A549 (cell line): ENCODE measurements around the gene NAA15. TPM values are rescaled to one million over a fixed set of nuclear protein-coding genes. Genes with fewer than 3 reads are reported as not detected.
A peak's percentile ranks its signal among the peaks of the same experiment; 100 is the strongest.
"Not testable (repeated sequence)": the region's sequence is repeated elsewhere in the genome, so short reads cannot be mapped to it uniquely, and the experiment has no call there.

Source experiments
- ATAC-seq, 2 experiments: fragments of 200-7000 bp in 1 of 2; fragments of >200 bp in 1 of 2; cut with Nextera tagmentation in 1 of 2; cut with Tn5 transposase in 1 of 2; 3 replicates each; pipeline versions ENCODE4 v1.8.0 to v1.9.1; 2018 to 2020; ENCODE audit warnings: mild to moderate bottlenecking in 1 of 2, moderate library complexity in 1 of 2
- CTCF ChIA-PET: fragments of 300-600 bp; sonication (Branson Sonifier 250); formaldehyde crosslinking; extraction: SDS; loops from one replicate; lab custom pipeline; 2021; ENCODE audit warnings: antibody characterized with exemption, inconsistent platforms; lab: Yijun Ruan, JAX
- POLR2A ChIA-PET: fragments of 350-600 bp; formaldehyde crosslinking; extraction: SDS; loops from one replicate; lab custom pipeline; 2021; ENCODE audit warnings: antibody characterized with exemption, inconsistent platforms; lab: Yijun Ruan, JAX
- DNase-seq, 2 experiments: peaks; one replicate each; pipeline versions ENCODE4 v3.0.0 to v3.0.0-alpha.2; 2011 to 2016; ENCODE audit warnings: low read depth in 1 of 2, low spot score in 1 of 2
- FAIRE-seq: peaks from 2 replicates; lab custom pipeline; 2011; peaks lifted over from hg19 to GRCh38; lab: Jason Lieb, UNC
- H3K27ac ChIP-seq, 2 experiments: fragments of >200 bp; sonication (Bioruptor Twin); formaldehyde crosslinking; 3 replicates each; pipeline ENCODE4 v1.5.1; 2016 to 2017
- H3K4me1 ChIP-seq: fragments of >200 bp; sonication (Bioruptor Twin); formaldehyde crosslinking; 3 replicates; pipeline ENCODE4 v1.6.1; 2016
- H3K4me2 ChIP-seq: fragments of >200 bp; sonication (Bioruptor Twin); formaldehyde crosslinking; 3 replicates; pipeline ENCODE4 v1.6.1; 2016
- H3K4me3 ChIP-seq: fragments of >200 bp; sonication (Bioruptor Twin); formaldehyde crosslinking; 3 replicates; pipeline ENCODE4 v1.5.1; 2016
- H3K9me3 ChIP-seq: fragments of >200 bp; sonication (Bioruptor Twin); formaldehyde crosslinking; 3 replicates; pipeline ENCODE4 v1.6.1; 2016
- BCL3 ChIP-seq: fragments of >200 bp; sonication (Bioruptor Twin); formaldehyde crosslinking; IDR thresholded peaks from 3 replicates; pipeline ENCODE4 v1.6.1; 2016
- CEBPB ChIP-seq, 2 experiments: fragments of >200 bp in 1 of 2; sonication (Bioruptor Twin) in 1 of 2; formaldehyde crosslinking in 1 of 2; IDR thresholded peaks; 2 replicates each; pipeline ENCODE4 v1.6.1; 2012 to 2016
- CTCF ChIP-seq: fragments of >200 bp; sonication (Bioruptor Twin); formaldehyde crosslinking; IDR thresholded peaks from 3 replicates; pipeline ENCODE4 v1.5.1; 2016
- ELK1 ChIP-seq: fragments of 150-350 bp; IDR thresholded peaks from 2 replicates; pipeline ENCODE4 v1.6.1; 2014; ENCODE audit warnings: low read depth, mild to moderate bottlenecking, low read length
- FOSL2 ChIP-seq, 2 experiments: fragments of 450-650 bp in 1 of 2; fragments of >200 bp in 1 of 2; sonication (Bioruptor Twin) in 1 of 2; formaldehyde crosslinking; IDR thresholded peaks; 2 replicates each; pipeline versions ENCODE4 v1.5.0 to v1.6.1; 2016 to 2020; ENCODE audit warnings: mild to moderate bottlenecking in 1 of 2, moderate library complexity in 1 of 2
- JUN ChIP-seq, 2 experiments: fragments of >200 bp; sonication (Bioruptor Twin); formaldehyde crosslinking; IDR thresholded peaks; 2 replicates in 1 of 2; 3 replicates in 1 of 2; pipeline ENCODE4 v1.6.1; 2016 to 2017
- PHF8 ChIP-seq: fragments of 200-600 bp; sonication (generic); IDR thresholded peaks from 2 replicates; pipeline ENCODE4 v1.6.1; 2016; ENCODE audit warnings: low read depth, mild to moderate bottlenecking, antibody characterized with exemption, moderate library complexity, borderline replicate concordance
- POLR2AphosphoS2 ChIP-seq: conservative IDR thresholded peaks from 2 replicates; pipeline ENCODE4 v1.6.1; 2012; ENCODE audit warnings: low read length, improper control_type of control experiment, inconsistent platforms
- RAD21 ChIP-seq, 2 experiments: fragments of >200 bp in 1 of 2; sonication (Bioruptor Twin) in 1 of 2; formaldehyde crosslinking in 1 of 2; IDR thresholded peaks in 1 of 2; conservative IDR thresholded peaks in 1 of 2; 2 replicates in 1 of 2; 3 replicates in 1 of 2; pipeline ENCODE4 v1.6.1; 2012 to 2018; ENCODE audit warnings: inconsistent platforms in 1 of 2
- RARB ChIP-seq: fragments of 250-450 bp; sonication (Bioruptor Pico); IDR thresholded peaks from 2 replicates; pipeline ENCODE4 v1.8.0; 2021; ENCODE audit warnings: mild to moderate bottlenecking, moderate library complexity
- REST ChIP-seq: fragments of 200-600 bp; sonication (generic); IDR thresholded peaks from 2 replicates; pipeline ENCODE4 v1.6.1; 2016; ENCODE audit warnings: antibody characterized with exemption, mild to moderate bottlenecking, moderate library complexity
- USF2 ChIP-seq: fragments of 450-650 bp; IDR thresholded peaks from 2 replicates; pipeline ENCODE4 v1.6.1; 2014; ENCODE audit warnings: antibody characterized with exemption
- ZFP36 ChIP-seq: fragments of 450-650 bp; IDR thresholded peaks from 2 replicates; pipeline ENCODE4 v1.6.1; 2014; ENCODE audit warnings: borderline replicate concordance; ENCODE audit not compliant: partially characterized antibody
- WGBS: methylation state at CpG from one replicate; pipeline ENCODE4 v1.1.6; 2017; ENCODE audit errors: missing lambda C conversion rate; 5-methylcytosine and 5-hydroxymethylcytosine counted together
- polyA plus RNA-seq, 4 experiments: library from polyadenylated mRNA; depleted of rRNA in 3 of 4; stranded (reverse); fragments of >200 nt; fragmentation: RNase III in 1 of 4; extraction: RNeasy Plus Mini Kit Qiagen cat#74134 plus additional on column Dnase treatment in 1 of 4; gene quantifications; 2 replicates in 3 of 4; 3 replicates in 1 of 4; pipeline ENCODE4 v1.2.3, GENCODE V29; 2011 to 2017

Gene NAA15
- polyA plus RNA-seq, 2 of the 4 experiments (the other 2 are of a cell fraction) = 29.2 to 45.2 TPM

GRCh38 chr4:139461022-139461628 is 159.8 kb downstream of the NAA15 start:
- 84% methylated on average over 5 of the region's 5 CpGs for WGBS
- FAIRE-seq = no peak
- Histone ChIP-seq H3K4me2 (no peak overlapping the region), H3K9me3 (no peaks in the 10 kb centered on the region), H3K4me1 (peaks cover 37% of the 10 kb centered on the region), H3K4me3 (no peak overlapping the region), H3K27ac (no peak overlapping the region)
- DNase-seq = peak in 1 of 2 experiments; percentile 12
- POLR2A ChIA-PET = interaction anchor here (1.1 kb wide), 1 partner anchor 8 kb away, joined by 7 read pairs; no protein-coding TSS in a partner anchor
- CTCF ChIA-PET = interaction anchor here (1.3 kb wide), 1 partner anchor 10 kb away, joined by 6 read pairs; no protein-coding TSS in a partner anchor
- peak; percentile 46; the same call in 1 of the 2 replicates for TF ChIP-seq USF2
- no peak for TF ChIP-seq RARB (CRISPR knock-in tag)
- TF ChIP-seq PHF8 = no peak
- no peak for TF ChIP-seq CEBPB (IDR thresholded peaks at IDR 0.05)
- TF ChIP-seq FOSL2 (IDR thresholded peaks at IDR 0.05) = no peak
- no peak for TF ChIP-seq FOSL2 (CRISPR knock-in tag; IDR thresholded peaks at IDR 0.05)
- no peak for TF ChIP-seq RAD21 (conservative IDR thresholded peaks at IDR 0.05 in 1 of 2, IDR thresholded peaks at IDR 0.05 in 1 of 2)
- no peak for TF ChIP-seq POLR2AphosphoS2
- no peak for TF ChIP-seq CTCF
- TF ChIP-seq ZFP36 = no peak
- peak in 1 of 2 experiments; percentile 51; a peak in 2 of 6 replicates for ATAC-seq

GRCh38 chr4:139464512-139464911 is 163.2 kb downstream of the NAA15 start:
- H3K9me3 ChIP-seq, CTCF ChIA-PET, FAIRE-seq, DNase-seq, H3K4me1 ChIP-seq, H3K4me2 ChIP-seq, POLR2A ChIA-PET, H3K4me3 ChIP-seq, ATAC-seq, H3K27ac ChIP-seq: not testable (repeated sequence)
- 94% methylated on average over 5 of the region's 5 CpGs for WGBS

GRCh38 chr4:139465922-139466321 is 164.6 kb downstream of the NAA15 start:
- FAIRE-seq (no peak), ATAC-seq (no peak), DNase-seq (no peak)
- no peak overlapping the region for H3K4me2 ChIP-seq
- WGBS = 57% methylated on average over 4 of the region's 4 CpGs
- no peak overlapping the region for H3K4me3 ChIP-seq
- POLR2A ChIA-PET = interaction anchor here (0.7 kb wide), 1 partner anchor 1600 kb away, joined by 4 read pairs; no protein-coding TSS in a partner anchor
- no peak overlapping the region for H3K27ac ChIP-seq
- TF ChIP-seq BCL3 = no peak
- TF ChIP-seq ELK1 = no peak
- no peak for TF ChIP-seq JUN (IDR thresholded peaks at IDR 0.05)
- TF ChIP-seq REST = no peak
- CTCF ChIA-PET = interaction anchor here (0.8 kb wide), 1 partner anchor 8 kb away, joined by 3 read pairs; no protein-coding TSS in a partner anchor
- no peaks in the 10 kb centered on the region for H3K4me1 ChIP-seq
- no peaks in the 10 kb centered on the region for H3K9me3 ChIP-seq

GRCh38 chr4:139468756-139469155 is 167.5 kb downstream of the NAA15 start:
- H3K27ac ChIP-seq, DNase-seq, POLR2A ChIA-PET, H3K9me3 ChIP-seq, CTCF ChIA-PET, FAIRE-seq, ATAC-seq, H3K4me3 ChIP-seq, H3K4me1 ChIP-seq, H3K4me2 ChIP-seq: not testable (repeated sequence)
